Peyer's patch (tissue), 4 donors: ENCODE data around the gene TMEM200B.

Experiments used
- CTCF ChIP-seq, 6 experiments: fragments of 450-650 bp in 4 of 6; fragments of 200-600 bp in 2 of 6; sonication (generic) in 1 of 6; IDR thresholded peaks; one replicate each; pipeline ENCODE4 v1.5.1; 2017 to 2019; ENCODE audit warnings: antibody characterized with exemption in 6 of 6, mild to moderate bottlenecking in 3 of 6, moderate library complexity in 1 of 6
- POLR2A ChIP-seq, 2 donors: fragments of 450-650 bp; IDR thresholded peaks; one replicate each; pipeline ENCODE4 v1.5.1; 2017; ENCODE audit warnings: antibody characterized with exemption in 2 of 2, mild to moderate bottlenecking in 2 of 2, moderate library complexity in 2 of 2

- TF ChIP-seq POLR2A (IDR thresholded peaks at IDR 0.05): no peak
- TF ChIP-seq CTCF (IDR thresholded peaks at IDR 0.05): no peak
Measured at GRCh38 chr1:29157269-29157601, 33.5 kb upstream of the TMEM200B start.
